HG03442 (cell line): ENCODE data around the gene PDE4B.
"Not testable (repeated sequence)": the region's sequence is repeated elsewhere in the genome, so short reads cannot be mapped to it uniquely, and the experiment has no call there.

Experiments used
- ATAC-seq: cut with Tn5 transposase; IDR thresholded peaks from one replicate; pipeline ENCODE4 v1.9.1; 2021; ENCODE audit warnings: mild to moderate bottlenecking, moderate library complexity; ENCODE audit not compliant: unreplicated experiment

Gene PDE4B

DNA sequence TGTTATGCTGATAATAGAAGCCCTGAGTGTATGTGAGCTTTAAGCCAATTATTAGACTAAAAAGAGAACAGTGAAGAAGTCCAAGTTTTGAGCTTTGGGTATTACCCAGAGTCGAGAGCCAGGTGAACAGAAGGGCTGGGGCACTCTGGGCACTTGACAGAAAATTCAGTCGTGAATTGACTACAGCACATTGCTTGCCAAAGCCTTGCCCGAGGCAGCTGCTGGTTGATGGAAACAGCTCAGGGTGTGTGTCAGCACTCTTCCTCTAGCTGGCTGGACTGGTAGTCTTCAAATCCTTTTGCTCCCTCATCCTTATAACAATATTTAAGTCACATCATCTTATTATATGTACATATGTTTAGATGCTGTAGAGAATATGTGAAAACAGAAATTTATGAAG lies 21.3 kb downstream of the PDE4B start:
- no peak for ATAC-seq

GRCh38 chr1:65814752-65815151 lies 22.1 kb downstream of the PDE4B start:
- no peak for ATAC-seq

- ATAC-seq = no peak
Observed at GRCh38 chr1:65817891-65818290, 25.2 kb downstream of the PDE4B start.

DNA sequence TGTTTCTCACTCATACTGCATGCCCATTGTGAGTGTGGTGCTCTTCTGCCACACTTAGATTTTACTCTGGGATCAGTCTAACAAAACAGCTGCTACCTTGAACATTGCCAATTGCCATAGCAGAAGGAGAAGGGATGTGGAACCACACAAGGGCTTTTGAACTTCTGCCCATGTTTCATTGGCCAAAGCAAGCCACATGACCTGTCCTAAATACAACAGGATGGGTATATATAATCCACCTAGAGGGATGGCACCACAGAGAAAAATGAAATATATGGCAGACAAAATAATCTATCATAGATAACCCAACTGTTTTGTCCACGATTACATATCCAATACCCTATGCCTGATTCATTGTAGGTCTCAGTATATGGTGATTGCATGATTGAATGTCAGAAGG lies 26.3 kb downstream of the PDE4B start:
- no peak for ATAC-seq

DNA sequence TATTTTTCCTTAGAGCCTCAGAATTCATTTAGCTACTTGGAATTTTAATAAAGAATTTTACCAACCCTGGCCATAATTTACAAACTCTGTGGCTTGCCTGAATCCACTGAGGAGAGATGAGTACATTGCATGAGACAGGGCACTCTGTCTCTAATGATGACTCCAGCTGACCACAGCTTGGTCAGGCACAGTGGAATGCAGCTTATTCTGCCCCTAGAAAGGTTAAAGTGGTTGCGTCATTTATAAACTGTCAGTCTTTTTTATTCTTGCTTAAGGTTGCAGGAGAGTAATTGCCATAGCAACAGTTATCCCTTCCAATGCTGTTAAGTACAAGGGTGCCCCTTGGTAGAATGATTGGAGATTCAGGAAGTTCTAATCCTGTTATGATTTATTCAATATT lies 28.3 kb downstream of the PDE4B start:
- ATAC-seq = no peak

DNA sequence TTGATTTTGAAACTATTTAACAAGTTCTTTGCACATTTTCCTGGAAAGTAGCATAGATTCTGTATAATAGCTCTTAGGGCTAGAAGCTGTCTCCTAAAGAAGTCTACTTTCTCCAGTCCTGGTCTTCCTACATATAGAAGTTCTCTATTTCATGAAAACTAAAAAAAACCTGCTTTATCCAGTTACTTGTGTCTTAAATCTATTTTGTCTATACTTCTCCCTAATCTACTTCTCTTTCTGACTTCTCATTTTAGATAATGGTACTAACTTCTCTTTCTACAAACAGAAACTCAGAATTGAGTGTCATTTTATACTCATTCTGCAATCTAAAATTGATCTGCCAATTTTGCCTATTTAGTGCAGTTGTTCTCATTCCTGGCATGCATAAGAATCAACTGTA lies 28.7 kb downstream of the PDE4B start:
- ATAC-seq = no peak

- no peak for ATAC-seq
Observed at GRCh38 chr1:65824103-65824502, 31.4 kb downstream of the PDE4B start.

GRCh38 chr1:65825741-65826140 lies 33.0 kb downstream of the PDE4B start:
- ATAC-seq = no peak

GRCh38 chr1:65826782-65827181 lies 34.1 kb downstream of the PDE4B start:
- ATAC-seq = no peak

- no peak for ATAC-seq
Observed at GRCh38 chr1:65827346-65827745, 34.7 kb downstream of the PDE4B start.

DNA sequence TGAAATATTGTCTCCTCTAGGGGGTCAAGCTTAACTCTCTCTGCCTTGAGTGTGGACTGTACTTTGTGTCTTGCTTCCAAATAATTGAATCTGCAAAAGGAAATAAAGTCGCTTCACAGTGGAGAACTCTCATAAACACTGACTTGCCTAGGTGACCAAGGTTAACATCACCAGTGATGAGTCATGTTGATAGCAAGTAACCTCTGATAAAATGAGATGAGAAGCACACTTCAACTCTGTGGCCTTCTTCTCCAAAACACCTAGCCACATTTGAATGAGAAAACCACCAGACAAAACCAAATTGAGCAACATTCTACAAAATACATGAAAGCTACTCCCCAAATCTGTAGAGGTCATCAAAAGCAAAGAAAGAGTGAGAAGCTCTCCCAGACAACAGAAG lies 37.6 kb downstream of the PDE4B start:
- ATAC-seq = no peak

DNA sequence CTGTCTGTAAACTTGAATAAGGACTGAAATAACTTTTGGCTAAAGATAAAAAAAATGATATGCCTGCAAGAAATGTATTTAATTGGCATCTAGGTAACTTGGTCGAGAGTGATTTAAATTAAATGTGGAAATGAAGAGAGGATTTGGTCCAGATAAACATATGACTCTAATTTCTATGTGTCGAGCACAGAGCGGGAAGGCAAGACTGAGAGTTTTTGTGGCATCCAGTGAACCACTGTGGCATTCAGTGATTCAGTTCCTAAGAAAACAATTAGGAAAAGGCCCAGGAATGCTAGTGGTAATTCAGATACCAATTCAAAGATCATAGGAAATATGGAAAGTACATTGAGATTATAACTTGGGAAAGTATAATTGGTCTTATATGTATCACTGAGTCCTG lies 39.6 kb downstream of the PDE4B start:
- no peak for ATAC-seq

DNA sequence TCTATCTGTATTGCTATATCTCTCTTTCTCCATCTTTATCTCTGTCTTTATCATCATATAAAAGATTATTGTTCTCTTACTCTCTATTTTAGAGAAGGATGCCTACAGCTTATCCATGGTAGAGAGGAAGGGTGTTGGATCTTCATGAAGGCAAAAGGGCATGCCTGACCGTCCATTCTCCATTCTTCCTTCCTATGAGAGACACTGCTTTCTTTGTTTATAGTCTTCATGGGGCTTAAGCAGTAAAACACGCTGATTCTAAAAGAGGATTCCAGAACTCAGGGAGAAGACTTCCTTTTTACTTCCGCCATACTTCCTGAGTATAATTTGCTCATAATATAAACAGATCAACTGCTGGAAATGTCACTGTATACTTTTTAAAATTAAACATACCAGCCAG lies 44.0 kb downstream of the PDE4B start:
- no peak for ATAC-seq

- ATAC-seq = no peak
Observed at GRCh38 chr1:65840683-65841082, 48.0 kb downstream of the PDE4B start.

GRCh38 chr1:65844296-65844695 lies 51.6 kb downstream of the PDE4B start:
- no peak for ATAC-seq

DNA sequence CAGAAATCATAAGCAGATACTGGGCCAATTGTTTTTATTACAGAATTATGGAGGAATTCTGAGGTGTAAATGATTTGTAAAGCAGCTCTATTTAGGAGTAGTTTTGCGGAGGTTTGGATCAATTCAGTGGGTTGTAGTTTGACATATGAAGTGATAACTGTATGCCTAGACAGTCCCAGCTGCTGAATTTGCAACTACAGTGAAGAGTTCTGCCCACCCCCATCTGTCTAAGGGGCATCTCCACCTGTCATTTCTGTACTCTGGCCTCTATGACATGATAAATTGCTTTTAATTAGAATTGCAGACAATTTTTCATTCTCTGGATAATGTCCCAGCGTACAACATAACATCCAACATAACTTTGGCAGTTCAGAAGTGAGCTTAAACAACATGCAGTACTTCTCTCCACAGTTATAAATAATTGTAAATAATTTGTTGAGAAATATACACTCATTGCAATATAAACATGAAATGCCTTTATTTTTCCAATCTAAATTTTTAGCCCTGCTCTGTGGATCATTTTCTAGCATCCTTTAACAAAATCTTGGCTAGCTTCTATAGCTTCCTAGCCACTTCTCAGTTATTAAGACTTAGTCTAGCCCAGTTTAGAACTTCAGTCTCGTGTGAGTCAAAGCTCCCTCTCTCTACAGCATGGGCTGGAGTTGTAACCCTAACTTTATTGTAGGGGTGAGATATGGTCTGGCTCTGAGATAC lies 52.3 kb downstream of the PDE4B start:
- ATAC-seq = no peak

DNA sequence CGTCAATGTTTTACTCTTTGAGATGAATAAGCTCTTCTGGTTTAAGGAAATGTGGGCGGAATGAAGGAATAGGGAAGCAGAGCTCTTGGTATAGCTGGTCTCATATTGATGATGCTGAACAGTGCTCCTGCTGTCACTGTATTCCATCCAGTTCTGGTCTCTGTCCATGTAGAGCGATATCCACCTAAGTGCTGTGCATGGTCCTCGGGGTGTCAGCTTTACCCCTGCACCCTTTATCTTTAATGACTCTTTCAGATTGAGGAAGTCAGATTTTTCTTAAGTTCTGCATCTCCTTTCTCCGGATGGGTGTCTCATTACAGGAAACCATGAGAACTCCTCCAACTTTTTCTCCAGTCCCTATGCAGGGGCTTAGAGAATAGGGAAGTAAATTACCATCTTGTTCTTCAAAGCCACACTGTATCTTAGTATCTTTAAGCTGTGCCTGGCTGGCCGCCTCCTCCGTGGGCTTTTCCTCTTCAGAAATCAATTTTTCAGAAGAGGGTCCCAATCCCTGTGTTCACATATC lies 52.9 kb downstream of the PDE4B start:
- ATAC-seq = no peak

DNA sequence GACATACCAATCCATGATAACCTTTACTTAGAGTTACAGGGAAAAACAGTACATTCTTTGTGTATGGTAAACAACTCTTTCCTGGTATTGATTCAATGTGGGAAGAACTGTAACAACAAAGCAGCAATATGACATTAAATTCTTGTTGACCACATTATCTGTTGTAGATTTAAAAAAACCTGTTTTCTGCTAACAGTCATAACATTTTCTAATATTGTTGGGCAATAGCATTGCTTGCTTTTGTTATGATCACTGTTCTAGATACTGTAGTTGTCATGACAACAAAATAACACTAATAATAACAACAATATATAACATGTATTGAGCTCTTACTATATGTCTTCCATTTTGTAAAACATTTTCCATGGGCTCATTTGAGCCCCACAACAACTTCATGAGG lies 54.2 kb downstream of the PDE4B start:
- ATAC-seq = no peak

- no peak for ATAC-seq
Observed at GRCh38 chr1:65850281-65850680, 57.6 kb downstream of the PDE4B start.

DNA sequence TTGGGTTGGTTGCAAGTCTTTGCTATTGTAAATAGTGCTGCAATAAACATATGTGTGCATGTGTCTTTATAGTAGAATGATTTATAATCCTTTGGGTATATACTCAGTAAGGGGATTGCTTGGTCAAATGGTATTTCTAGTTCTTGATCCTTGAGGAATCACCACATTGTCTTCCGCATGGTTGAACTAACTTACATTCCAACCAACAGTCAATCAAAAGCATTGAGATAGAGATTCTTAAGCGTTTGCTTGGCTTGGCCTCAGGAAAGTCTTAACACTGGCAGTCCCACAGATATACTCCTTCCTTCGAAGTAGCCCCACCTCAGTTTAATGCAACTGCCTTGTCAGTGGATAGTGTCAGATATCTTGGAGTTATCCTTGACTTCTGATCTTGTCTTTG lies 63.9 kb downstream of the PDE4B start:
- not testable (repeated sequence) for ATAC-seq

GRCh38 chr1:65866439-65866838 lies 73.7 kb downstream of the PDE4B start:
- peak; percentile 45 for ATAC-seq

DNA sequence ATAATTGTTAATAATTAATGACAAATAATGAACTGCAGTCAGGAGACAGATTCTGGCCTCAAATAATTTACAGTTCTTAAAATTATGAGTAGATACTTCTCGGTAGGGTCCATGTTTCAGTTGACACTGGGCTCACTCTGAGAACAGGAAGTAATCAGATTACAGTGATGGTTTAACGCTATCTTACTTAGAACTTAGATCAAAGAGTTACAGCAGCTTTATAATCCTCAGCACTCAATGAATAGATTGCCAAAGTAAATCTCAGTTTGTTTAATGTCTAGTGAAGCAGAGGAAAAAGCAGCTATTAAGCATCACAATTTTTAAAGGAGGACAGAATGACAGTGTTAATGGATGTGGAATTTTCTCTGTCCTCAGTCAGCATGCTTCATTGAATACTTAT lies 79.6 kb downstream of the PDE4B start:
- no peak for ATAC-seq

DNA sequence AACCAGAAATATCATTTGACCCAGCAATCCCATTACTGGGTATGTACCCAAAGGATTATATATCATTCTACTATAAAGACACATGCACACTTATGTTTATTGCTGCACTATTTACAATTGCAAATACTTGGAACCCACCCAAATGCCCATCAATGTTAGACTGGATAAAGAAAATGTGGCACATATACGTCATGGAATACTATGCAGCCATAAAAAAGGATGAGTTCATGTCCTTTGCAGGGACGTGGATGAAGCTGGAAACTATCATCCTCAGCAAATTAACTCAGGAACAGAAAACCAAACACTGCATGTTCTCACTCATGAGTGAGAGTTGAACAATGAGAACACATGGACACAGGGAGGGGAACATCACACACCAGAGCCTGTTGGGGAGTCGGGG lies 85.6 kb downstream of the PDE4B start:
- ATAC-seq = not testable (repeated sequence)
